Dermis microvascular lymphatic vessel endothelial cell (primary cell): ENCODE data around the gene RSAD1. TPM values are rescaled to one million over a fixed set of nuclear protein-coding genes. Genes with fewer than 3 reads are reported as not detected.

Source experiments
- DNase-seq, 2 donors: peaks; one replicate each; pipeline versions ENCODE4 v3.0.0 to v3.0.0-alpha.2; 2010; ENCODE audit warnings: low read depth in 2 of 2
- total RNA-seq: library from RNA; depleted of rRNA; stranded (reverse); fragments of >200 nt; gene quantifications from 2 replicates; pipeline ENCODE4 v1.2.1, GENCODE V29; 2014

The RSAD1 gene
- total RNA-seq, 1 donor from 2014 or later: 12.5 TPM

GRCh38 chr17:50518384-50519023 lies 39.8 kb downstream of the RSAD1 start:
- DNase-seq: no peak

GRCh38 chr17:50519141-50519834 lies 40.6 kb downstream of the RSAD1 start:
- DNase-seq: peak in 1 of 2 donors; percentile 57

- DNase-seq: no peak
These were observed 41.8 kb downstream of the RSAD1 start for GRCh38 chr17:50520483-50520882.

- DNase-seq: no peak
These were observed 42.9 kb downstream of the RSAD1 start for GRCh38 chr17:50521514-50521913.

- DNase-seq: no peak
These were observed 44.1 kb downstream of the RSAD1 start for GRCh38 chr17:50522766-50523165.

GRCh38 chr17:50523208-50523607 lies 44.5 kb downstream of the RSAD1 start:
- no peak for DNase-seq

- DNase-seq: no peak
These were observed 46.2 kb downstream of the RSAD1 start for GRCh38 chr17:50524838-50525237.

- no peak for DNase-seq
These were observed 48.6 kb downstream of the RSAD1 start for GRCh38 chr17:50527155-50527762.

GRCh38 chr17:50527949-50528474 lies 49.4 kb downstream of the RSAD1 start:
- DNase-seq: no peak

- no peak for DNase-seq
These were observed 51.2 kb downstream of the RSAD1 start for GRCh38 chr17:50529849-50530248.

GRCh38 chr17:50531428-50532025 lies 52.9 kb downstream of the RSAD1 start:
- DNase-seq: no peak

GRCh38 chr17:50532452-50533024 lies 53.9 kb downstream of the RSAD1 start, which contains the start of gene EPN3:
Gene EPN3 (plus strand): TSS chr17:50532735. CDS start chr17:50536557, 3,822 bp downstream.
- DNase-seq: no peak

GRCh38 chr17:50533185-50533584 lies 54.5 kb downstream of the RSAD1 start:
- no peak for DNase-seq

GRCh38 chr17:50533720-50534148 lies 55.1 kb downstream of the RSAD1 start:
- DNase-seq: no peak

GRCh38 chr17:50534222-50534978 lies 55.7 kb downstream of the RSAD1 start:
- peak in 1 of 2 donors; percentile 26 for DNase-seq

GRCh38 chr17:50534979-50535326 lies 56.3 kb downstream of the RSAD1 start:
- no peak for DNase-seq

- DNase-seq: no peak
These were observed 56.7 kb downstream of the RSAD1 start for GRCh38 chr17:50535407-50535806.
